Right atrium auricular region (tissue), 2 donors: Measurements from ENCODE around the gene NFIX. TPM values are rescaled to one million over a fixed set of nuclear protein-coding genes. Genes with fewer than 3 reads are reported as not detected.
A peak's percentile ranks its signal among the peaks of the same experiment; 100 is the strongest.

ENCODE experiments used
- DNase-seq: peaks from one replicate; pipeline ENCODE4 v3.0.0-alpha.2; 2019; ENCODE audit warnings: low spot score
- H3K27ac ChIP-seq, 2 donors: fragments of 200-600 bp; sonication (generic); 1 replicate in 1 of 2; 2 replicates in 1 of 2; pipeline ENCODE4 v1.5.1; 2016 to 2019
- H3K27me3 ChIP-seq, 2 donors: fragments of 200-600 bp; sonication (generic); one replicate each; pipeline versions ENCODE4 v1.5.1 to v1.6.0; 2017 to 2019
- H3K36me3 ChIP-seq: fragments of 200-600 bp; sonication (generic); one replicate; pipeline ENCODE4 v1.5.1; 2016
- H3K4me1 ChIP-seq, 2 donors: fragments of 200-600 bp; sonication (generic); one replicate each; pipeline versions ENCODE4 v1.5.1 to v1.6.0; 2017 to 2019
- H3K4me3 ChIP-seq, 2 donors: fragments of 200-600 bp; sonication (generic); 1 replicate in 1 of 2; 2 replicates in 1 of 2; pipeline ENCODE4 v1.5.1; 2017 to 2019; ENCODE audit warnings: mild to moderate bottlenecking in 1 of 2, moderate library complexity in 1 of 2
- H3K9me3 ChIP-seq, 2 donors: fragments of 200-600 bp; sonication (generic); one replicate each; pipeline ENCODE4 v1.5.1; 2019
- total RNA-seq, 2 donors: library from RNA; depleted of rRNA; stranded (reverse); fragments of >200 nt; gene quantifications; one replicate each; pipeline ENCODE4 v1.1.0, GENCODE V29; 2016
- TF ChIP-seq, protein P1 (sequence below), 2 donors: fragments of 200-600 bp; sonication (generic); IDR thresholded peaks; one replicate each; pipeline ENCODE4 v1.5.1; 2019; ENCODE audit warnings: antibody characterized with exemption in 2 of 2

NFIX gene
- total RNA-seq, 2 donors from 2014 or later, result 56.5 to 69.8 TPM

- H3K4me1 ChIP-seq, result peaks cover 0 to 87% of the 10 kb centered on the region in 2 donors
- no peak for DNase-seq
- H3K27me3 ChIP-seq, result no peaks in the 10 kb centered on the region
- H3K36me3 ChIP-seq, result peaks cover 7% of the 10 kb centered on the region
- no peaks in the 10 kb centered on the region for H3K9me3 ChIP-seq
- H3K4me3 ChIP-seq, result no peak overlapping the region
- TF ChIP-seq, protein P1, sequence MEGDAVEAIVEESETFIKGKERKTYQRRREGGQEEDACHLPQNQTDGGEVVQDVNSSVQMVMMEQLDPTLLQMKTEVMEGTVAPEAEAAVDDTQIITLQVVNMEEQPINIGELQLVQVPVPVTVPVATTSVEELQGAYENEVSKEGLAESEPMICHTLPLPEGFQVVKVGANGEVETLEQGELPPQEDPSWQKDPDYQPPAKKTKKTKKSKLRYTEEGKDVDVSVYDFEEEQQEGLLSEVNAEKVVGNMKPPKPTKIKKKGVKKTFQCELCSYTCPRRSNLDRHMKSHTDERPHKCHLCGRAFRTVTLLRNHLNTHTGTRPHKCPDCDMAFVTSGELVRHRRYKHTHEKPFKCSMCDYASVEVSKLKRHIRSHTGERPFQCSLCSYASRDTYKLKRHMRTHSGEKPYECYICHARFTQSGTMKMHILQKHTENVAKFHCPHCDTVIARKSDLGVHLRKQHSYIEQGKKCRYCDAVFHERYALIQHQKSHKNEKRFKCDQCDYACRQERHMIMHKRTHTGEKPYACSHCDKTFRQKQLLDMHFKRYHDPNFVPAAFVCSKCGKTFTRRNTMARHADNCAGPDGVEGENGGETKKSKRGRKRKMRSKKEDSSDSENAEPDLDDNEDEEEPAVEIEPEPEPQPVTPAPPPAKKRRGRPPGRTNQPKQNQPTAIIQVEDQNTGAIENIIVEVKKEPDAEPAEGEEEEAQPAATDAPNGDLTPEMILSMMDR (IDR thresholded peaks at IDR 0.05), result no peak
- peak overlapping the region; percentile 27 to 36 for H3K27ac ChIP-seq
Measured at GRCh38 chr19:13043285-13043684, 48.0 kb downstream of the NFIX start.

- Histone ChIP-seq H3K27ac (peak overlapping the region; percentile 25 to 27), H3K9me3 (no peaks in the 10 kb centered on the region), H3K4me3 (no peak overlapping the region), H3K4me1 (peaks cover 0 to 77% of the 10 kb centered on the region in 2 donors), H3K27me3 (no peaks in the 10 kb centered on the region), H3K36me3 (peaks cover 7% of the 10 kb centered on the region)
- TF ChIP-seq, protein P1 (IDR thresholded peaks at IDR 0.05), result no peak
- no peak for DNase-seq
Measured at GRCh38 chr19:13044231-13044836, 49.1 kb downstream of the NFIX start.

DNA sequence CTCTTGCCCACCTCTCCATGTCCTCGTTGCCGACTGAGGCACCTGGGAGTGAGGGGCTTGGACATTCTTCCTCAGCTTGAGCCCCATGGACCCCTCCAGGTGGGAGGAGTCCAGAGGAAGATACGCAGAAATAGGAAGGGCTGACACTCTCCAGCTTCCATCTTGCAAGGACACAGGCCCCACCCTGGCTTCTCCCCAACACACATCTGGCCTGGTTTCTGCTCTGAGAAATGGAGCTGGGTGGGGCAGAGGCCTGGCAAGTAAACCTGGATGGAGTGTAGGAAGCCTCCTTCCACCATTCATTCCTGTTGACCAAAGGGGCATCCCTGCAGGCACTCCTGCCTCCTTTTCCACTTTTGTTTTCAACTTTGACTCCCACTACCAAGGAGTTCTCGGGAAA lies 50.5 kb downstream of the NFIX start:
- TF ChIP-seq, protein P1 (IDR thresholded peaks at IDR 0.05), result no peak
- DNase-seq, result no peak
- no peaks in the 10 kb centered on the region for H3K27me3 ChIP-seq
- peaks cover 0 to 72% of the 10 kb centered on the region in 2 donors for H3K4me1 ChIP-seq
- H3K27ac ChIP-seq, result peak overlapping the region in 1 of 2 donors; percentile 25
- no peaks in the 10 kb centered on the region for H3K9me3 ChIP-seq
- no peak overlapping the region for H3K4me3 ChIP-seq
- H3K36me3 ChIP-seq, result peaks cover 7% of the 10 kb centered on the region

DNA sequence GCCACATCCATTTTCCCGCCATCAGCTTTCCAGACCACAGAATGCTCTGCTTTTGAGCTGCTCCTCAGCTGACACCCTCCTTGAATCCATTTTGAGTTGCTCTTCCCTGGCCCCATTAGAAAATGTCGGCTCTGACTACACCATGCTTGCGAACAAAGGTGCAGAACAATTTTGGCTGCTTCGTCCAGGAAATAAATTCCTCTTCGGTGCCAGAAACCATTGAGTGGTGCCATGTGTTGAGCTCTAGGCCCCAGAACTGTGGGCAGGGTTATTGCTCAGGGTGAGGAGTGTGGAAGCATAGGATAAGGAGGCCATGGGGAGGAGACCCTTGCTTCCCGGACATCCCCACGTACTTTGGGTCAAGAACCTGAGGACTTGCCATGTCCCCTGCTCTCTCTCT lies 52.1 kb downstream of the NFIX start:
- TF ChIP-seq, protein P1 (IDR thresholded peaks at IDR 0.05), result no peak
- H3K4me3 ChIP-seq, result no peak overlapping the region
- H3K36me3 ChIP-seq, result peaks cover 7% of the 10 kb centered on the region
- H3K9me3 ChIP-seq, result no peaks in the 10 kb centered on the region
- peak overlapping the region in 1 of 2 donors; percentile 26 for H3K27ac ChIP-seq
- H3K27me3 ChIP-seq, result no peaks in the 10 kb centered on the region
- no peak for DNase-seq
- H3K4me1 ChIP-seq, result peaks cover 0 to 78% of the 10 kb centered on the region in 2 donors

DNA sequence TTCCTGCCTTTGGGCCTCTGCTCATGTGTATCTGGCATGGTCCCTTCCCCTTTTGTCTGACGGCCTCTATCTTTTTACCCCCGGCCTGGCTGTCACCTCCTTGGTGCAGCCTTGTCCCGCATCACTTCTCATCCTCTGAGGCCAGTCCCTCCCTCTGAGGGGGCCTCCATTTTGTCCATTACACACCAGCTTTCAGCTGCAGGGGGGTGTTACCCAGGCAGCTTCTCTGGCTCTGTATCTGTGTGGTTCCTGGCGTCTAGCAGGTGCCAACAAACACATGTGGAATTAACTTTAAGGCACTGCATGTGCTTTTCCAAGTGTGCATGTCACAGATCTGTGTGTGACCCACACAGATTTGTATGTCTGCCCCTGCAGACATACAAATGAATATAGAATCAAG lies 55.0 kb downstream of the NFIX start:
- Histone ChIP-seq H3K9me3 (no peaks in the 10 kb centered on the region), H3K4me3 (no peak overlapping the region), H3K27me3 (no peaks in the 10 kb centered on the region), H3K27ac (peak overlapping the region in 1 of 2 donors; percentile 91), H3K36me3 (peaks cover 3% of the 10 kb centered on the region), H3K4me1 (peaks cover 0 to 78% of the 10 kb centered on the region in 2 donors)
- TF ChIP-seq, protein P1 (IDR thresholded peaks at IDR 0.05), result no peak
- no peak for DNase-seq
